HepG2 (cell line): ENCODE measurements around the gene PPM1G. TPM values are rescaled to one million over a fixed set of nuclear protein-coding genes. Genes with fewer than 3 reads are reported as not detected.

Experiments
- BRD4 ChIP-seq: sonication (generic); formaldehyde crosslinking; IDR thresholded peaks from 2 replicates; pipeline ENCODE4 v1.4.0; 2020; ENCODE audit warnings: missing genetic modification reagents
- CEBPG ChIP-seq: IDR thresholded peaks from 2 replicates; pipeline ENCODE4 v1.6.1; 2016
- RAD51 ChIP-seq: fragments of 450-650 bp; IDR thresholded peaks from 2 replicates; pipeline ENCODE4 v1.6.1; 2016; ENCODE audit warnings: borderline replicate concordance
- SIN3B ChIP-seq: fragments of 150-350 bp; IDR thresholded peaks from 2 replicates; pipeline ENCODE4 v1.6.1; 2014; ENCODE audit warnings: low read length
- TEF ChIP-seq: sonication (generic); formaldehyde crosslinking; IDR thresholded peaks from 2 replicates; pipeline ENCODE4 v1.5.0; 2020; ENCODE audit warnings: missing genetic modification reagents
- YY1 ChIP-seq: IDR thresholded peaks from 2 replicates; pipeline ENCODE4 v1.6.1; 2011; ENCODE audit warnings: low read length, low read depth, moderate library complexity, mild to moderate bottlenecking; ENCODE audit not compliant: insufficient read depth, insufficient replicate concordance
- ZFYVE20 ChIP-seq: sonication (generic); formaldehyde crosslinking; IDR thresholded peaks from 2 replicates; pipeline ENCODE4 v1.8.0; 2023; ENCODE audit warnings: low read depth, mild to moderate bottlenecking, moderate library complexity, missing genetic modification reagents, borderline replicate concordance
- ZNF160 ChIP-seq: sonication (generic); formaldehyde crosslinking; IDR thresholded peaks from 2 replicates; pipeline ENCODE4 v1.8.0; 2022; ENCODE audit warnings: mild to moderate bottlenecking, inconsistent platforms, missing genetic modification reagents
- ZNF710 ChIP-seq: sonication (generic); formaldehyde crosslinking; IDR thresholded peaks from 2 replicates; pipeline ENCODE4 v1.5.0; 2020; ENCODE audit warnings: mild to moderate bottlenecking, missing genetic modification reagents, borderline replicate concordance
- ZNF746 ChIP-seq: sonication (generic); formaldehyde crosslinking; IDR thresholded peaks from 2 replicates; pipeline ENCODE4 v1.8.0; 2022; ENCODE audit warnings: mild to moderate bottlenecking, missing genetic modification reagents
- ZSCAN9 ChIP-seq: IDR thresholded peaks from 2 replicates; pipeline ENCODE4 v1.6.1; 2016; ENCODE audit warnings: borderline replicate concordance
- polyA plus RNA-seq, 8 experiments: library from polyadenylated mRNA; depleted of rRNA in 3 of 8; stranded (reverse) in 7 of 8; unstranded in 1 of 8; fragments of >200 nt; fragmentation: Illumina TruSeq in 4 of 8; extraction: Trizol in 4 of 8; gene quantifications; 2 replicates each; pipeline versions ENCODE4 v1.2.1 to v1.2.3, GENCODE V29; 2011 to 2016; ENCODE audit warnings: low read depth in 4 of 8, missing spikeins in 1 of 8, mixed read lengths in 1 of 8; ENCODE audit not compliant: insufficient read depth in 1 of 8
- total RNA-seq, 5 experiments: library from RNA; depleted of rRNA; stranded (reverse); fragments of >200 nt; fragmentation: Illumina TruSeq; extraction: Trizol; gene quantifications; 2 replicates each; pipeline ENCODE4 v1.2.3, GENCODE V29; 2016; ENCODE audit warnings: low read depth in 1 of 5

PPM1G gene
- total and polyA plus RNA-seq, 2 of the 13 experiments (the other 11 are each of a cell fraction or from before 2014, with no cell fraction given), result 58.2 to 213 TPM

- TF ChIP-seq ZFYVE20 (CRISPR knock-in tag) (no peak), ZNF746 (CRISPR knock-in tag) (no peak; the same call in 1 of the 2 replicates), YY1 (peak; percentile 90), RAD51 (no peak), ZNF710 (CRISPR knock-in tag) (peak; percentile 80), CEBPG (CRISPR knock-in tag) (no peak; the same call in 1 of the 2 replicates), ZNF160 (no peak; the same call in 1 of the 2 replicates), SIN3B (no peak), TEF (CRISPR knock-in tag) (peak; percentile 73; the same call in 1 of the 2 replicates), ZSCAN9 (CRISPR knock-in tag) (peak; percentile 61; the same call in 1 of the 2 replicates), BRD4 (CRISPR knock-in tag) (no peak)
Measured at GRCh38 chr2:27428213-27428977, 19.0 kb upstream of the PPM1G start, which contains the start of gene NRBP1 (continued).
